Mucosa of rectum (tissue), 2 donors: ENCODE measurements around the gene SLC47A2.

Source experiments
- H3K27ac ChIP-seq, 2 donors: one replicate each; pipeline ENCODE4 v1.7.0; 2013; ENCODE audit warnings: inconsistent platforms in 2 of 2, low read depth in 2 of 2, low read length in 2 of 2
- H3K27me3 ChIP-seq, 2 donors: one replicate each; pipeline ENCODE4 v1.7.0; 2013; ENCODE audit warnings: low read length in 2 of 2; ENCODE audit not compliant: control insufficient read depth in 2 of 2, insufficient read depth in 2 of 2
- H3K36me3 ChIP-seq, 2 donors: one replicate each; pipeline ENCODE4 v1.7.0; 2013; ENCODE audit warnings: low read length in 2 of 2; ENCODE audit not compliant: control insufficient read depth in 2 of 2, insufficient read depth in 2 of 2
- H3K4me1 ChIP-seq, 2 donors: one replicate each; pipeline ENCODE4 v1.7.0; 2013; ENCODE audit warnings: low read length in 2 of 2, mild to moderate bottlenecking in 1 of 2; ENCODE audit not compliant: control insufficient read depth in 2 of 2, insufficient read depth in 2 of 2
- H3K4me3 ChIP-seq, 2 donors: one replicate each; pipeline ENCODE4 v1.7.0; 2013; ENCODE audit warnings: low read length in 2 of 2
- H3K9ac ChIP-seq, 2 donors: one replicate each; pipeline ENCODE4 v1.7.0; 2013; ENCODE audit warnings: low read length in 2 of 2, low read depth in 1 of 2, mild to moderate bottlenecking in 1 of 2
- H3K9me3 ChIP-seq, 2 donors: one replicate each; pipeline ENCODE4 v1.7.0; 2013; ENCODE audit warnings: low read length in 2 of 2; ENCODE audit not compliant: control insufficient read depth in 2 of 2
- donor health status: healthy.
- donor health status: Normal muscosa, but diverticular disease.

Gene SLC47A2

GRCh38 chr17:19645734-19646201, 70.6 kb downstream of the SLC47A2 start:
- no peaks in the 10 kb centered on the region for H3K9me3 ChIP-seq
- no peaks in the 10 kb centered on the region for H3K36me3 ChIP-seq
- H3K9ac ChIP-seq = no peak overlapping the region
- H3K4me1 ChIP-seq = peaks cover 11 to 15% of the 10 kb centered on the region in 2 donors
- H3K27ac ChIP-seq = no peak overlapping the region
- no peaks in the 10 kb centered on the region for H3K27me3 ChIP-seq
- no peak overlapping the region for H3K4me3 ChIP-seq

GRCh38 chr17:19644493-19645210, 71.7 kb downstream of the SLC47A2 start:
- Histone ChIP-seq H3K4me1 (peaks cover 4 to 15% of the 10 kb centered on the region in 2 donors), H3K4me3 (no peak overlapping the region)

GRCh38 chr17:19642373-19642893, 74.0 kb downstream of the SLC47A2 start:
- Histone ChIP-seq H3K4me1 (peaks cover 2 to 4% of the 10 kb centered on the region in 2 donors), H3K27me3 (no peaks in the 10 kb centered on the region), H3K4me3 (no peak overlapping the region), H3K9me3 (no peaks in the 10 kb centered on the region), H3K27ac (no peak overlapping the region), H3K9ac (no peak overlapping the region), H3K36me3 (no peaks in the 10 kb centered on the region)

More at GRCh38 chr17:19644493-19645210, 71.7 kb downstream of the SLC47A2 start:
- Histone ChIP-seq H3K36me3 (no peaks in the 10 kb centered on the region), H3K27ac (no peak overlapping the region), H3K9ac (no peak overlapping the region), H3K27me3 (no peaks in the 10 kb centered on the region), H3K9me3 (no peaks in the 10 kb centered on the region)

GRCh38 chr17:19641687-19642372, 74.6 kb downstream of the SLC47A2 start:
- H3K27me3 ChIP-seq = no peaks in the 10 kb centered on the region
- no peaks in the 10 kb centered on the region for H3K36me3 ChIP-seq
- H3K4me1 ChIP-seq = no peaks in the 10 kb centered on the region
- no peaks in the 10 kb centered on the region for H3K9me3 ChIP-seq
- no peak overlapping the region for H3K4me3 ChIP-seq
- no peak overlapping the region for H3K9ac ChIP-seq
- no peak overlapping the region for H3K27ac ChIP-seq

GRCh38 chr17:19631905-19632304, 84.5 kb downstream of the SLC47A2 start:
- Histone ChIP-seq H3K27me3 (no peaks in the 10 kb centered on the region), H3K4me1 (no peaks in the 10 kb centered on the region), H3K4me3 (no peak overlapping the region), H3K9ac (no peak overlapping the region), H3K27ac (no peak overlapping the region), H3K36me3 (no peaks in the 10 kb centered on the region), H3K9me3 (no peaks in the 10 kb centered on the region)

GRCh38 chr17:19630661-19631060, 85.7 kb downstream of the SLC47A2 start:
- Histone ChIP-seq H3K4me1 (no peaks in the 10 kb centered on the region), H3K4me3 (no peak overlapping the region), H3K9ac (no peak overlapping the region), H3K9me3 (no peaks in the 10 kb centered on the region), H3K36me3 (no peaks in the 10 kb centered on the region), H3K27me3 (no peaks in the 10 kb centered on the region), H3K27ac (no peak overlapping the region)

GRCh38 chr17:19630035-19630434, 86.3 kb downstream of the SLC47A2 start:
- Histone ChIP-seq H3K4me1 (no peaks in the 10 kb centered on the region), H3K36me3 (no peaks in the 10 kb centered on the region), H3K4me3 (no peak overlapping the region), H3K9me3 (no peaks in the 10 kb centered on the region), H3K27ac (no peak overlapping the region), H3K27me3 (no peaks in the 10 kb centered on the region), H3K9ac (no peak overlapping the region)

- Histone ChIP-seq H3K9me3 (no peaks in the 10 kb centered on the region), H3K9ac (no peak overlapping the region), H3K36me3 (no peaks in the 10 kb centered on the region), H3K27ac (no peak overlapping the region), H3K27me3 (no peaks in the 10 kb centered on the region), H3K4me3 (no peak overlapping the region), H3K4me1 (no peaks in the 10 kb centered on the region)
Measured at GRCh38 chr17:19629449-19629848, 86.9 kb downstream of the SLC47A2 start.
